Measurements from ENCODE around the gene CSNK2A3.
"Not testable (repeated sequence)": the region's sequence is repeated elsewhere in the genome, so short reads cannot be mapped to it uniquely, and the experiment has no call there.

Gene CSNK2A3

GRCh38 chr11:11352878-11353277 is at the start of gene CSNK2A3:
Gene CSNK2A3, minus strand, starts transcription at chr11:11353250. Its CDS starts 131 bp downstream, at chr11:11353119.
- not testable (repeated sequence) for DNase-seq

GRCh38 chr11:11401960-11402535 is 49.0 kb upstream of the CSNK2A3 start:
- no peak for DNase-seq

DNA sequence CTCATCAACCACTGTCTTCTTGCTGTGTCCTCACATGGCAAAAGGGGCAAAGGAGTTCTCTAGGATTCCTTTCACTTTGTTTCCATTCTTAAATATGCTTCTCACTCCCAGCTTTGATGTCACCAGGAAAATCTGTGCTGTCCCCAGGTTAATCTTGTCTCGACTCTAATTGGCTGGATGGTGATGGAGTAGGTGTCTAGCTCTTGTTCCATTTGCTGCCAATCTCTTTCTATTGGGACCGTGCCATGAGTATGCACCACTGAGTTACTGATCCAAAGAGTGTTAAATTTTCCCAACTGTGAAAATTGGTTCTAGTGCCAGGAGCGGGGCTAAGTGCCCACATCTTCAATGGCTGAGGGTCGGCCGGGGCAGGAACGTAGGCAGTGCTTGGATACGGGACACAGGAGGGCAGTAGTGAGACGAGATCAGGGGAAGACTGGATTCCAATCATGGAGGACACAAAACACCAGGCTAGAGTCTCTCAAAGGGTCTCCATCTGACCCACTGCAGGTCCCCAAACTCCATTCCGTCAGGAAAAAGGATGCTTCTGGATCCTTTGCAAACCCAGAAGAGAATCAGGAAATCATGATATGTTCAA is 47.7 kb upstream of the CSNK2A3 start:
- no peak for DNase-seq

GRCh38 chr11:11400121-11400520 is 47.1 kb upstream of the CSNK2A3 start:
- DNase-seq: no peak

GRCh38 chr11:11397781-11398180 is 44.7 kb upstream of the CSNK2A3 start:
- DNase-seq: no peak

DNA sequence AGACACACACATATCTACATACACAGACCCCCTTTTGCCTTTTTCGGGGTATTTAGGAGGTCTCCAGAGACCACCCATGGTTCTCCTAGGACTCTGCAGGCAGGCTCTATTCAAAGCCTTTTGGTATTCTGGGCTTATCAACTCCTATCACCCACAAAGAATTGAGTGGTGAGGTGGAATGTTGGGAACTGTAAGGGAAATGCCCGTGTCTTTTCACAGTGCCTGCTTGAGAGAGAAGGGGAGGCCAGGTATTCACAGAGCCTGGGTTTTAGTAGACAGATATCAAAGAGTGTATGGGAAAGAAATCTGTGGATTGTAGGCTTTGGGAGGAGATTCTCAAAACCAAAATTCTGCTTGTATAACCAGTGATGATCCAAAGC is 44.0 kb upstream of the CSNK2A3 start:
- no peak for DNase-seq

- DNase-seq: no peak
Measured at GRCh38 chr11:11396301-11397035, 43.4 kb upstream of the CSNK2A3 start.

GRCh38 chr11:11395126-11395525 is 42.1 kb upstream of the CSNK2A3 start:
- no peak for DNase-seq

GRCh38 chr11:11394241-11394640 is 41.2 kb upstream of the CSNK2A3 start:
- DNase-seq: no peak

- DNase-seq: no peak
Measured at GRCh38 chr11:11391796-11392463, 38.9 kb upstream of the CSNK2A3 start.

DNA sequence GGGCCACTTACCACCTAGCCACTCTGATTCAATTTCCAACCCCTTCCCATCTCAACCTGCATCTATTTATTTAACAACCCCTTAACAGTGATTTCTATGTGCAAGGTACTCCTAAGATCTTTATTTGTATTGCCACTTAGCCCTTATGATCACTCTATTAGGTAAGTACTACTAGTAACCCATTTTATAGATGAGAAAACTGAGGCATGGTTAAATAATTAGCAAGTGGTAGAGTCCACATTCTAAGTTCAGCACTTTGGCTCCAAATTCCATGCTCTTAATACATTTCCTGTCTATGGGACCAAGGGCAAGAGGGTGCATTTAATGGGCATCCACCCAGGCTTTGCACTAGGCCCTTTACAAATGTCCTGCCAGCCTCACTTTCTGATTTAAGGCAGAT is 38.1 kb upstream of the CSNK2A3 start:
- DNase-seq: no peak

GRCh38 chr11:11390068-11390771 is 37.2 kb upstream of the CSNK2A3 start:
- DNase-seq: no peak

DNA sequence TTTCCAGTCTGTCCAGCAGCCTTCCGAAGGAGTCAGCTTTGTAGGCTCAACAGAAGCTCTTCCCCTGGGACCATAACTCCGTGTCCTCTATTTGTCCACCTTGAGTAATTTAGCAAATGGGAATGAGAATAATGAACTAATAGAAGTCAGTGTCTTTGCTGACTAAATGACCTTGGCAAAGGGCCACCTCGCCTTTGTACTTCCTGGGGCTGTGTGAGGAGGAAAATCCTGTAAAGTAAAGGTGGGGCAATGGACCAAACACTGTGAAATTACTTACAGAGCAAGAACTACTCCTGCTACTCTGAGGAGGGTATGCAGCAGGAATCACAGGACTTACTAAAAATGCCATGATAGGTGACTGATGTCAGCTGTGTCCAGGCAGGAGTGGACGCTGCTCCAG is 36.2 kb upstream of the CSNK2A3 start:
- no peak for DNase-seq

- no peak for DNase-seq
Measured at GRCh38 chr11:11387622-11388305, 34.7 kb upstream of the CSNK2A3 start.

DNA sequence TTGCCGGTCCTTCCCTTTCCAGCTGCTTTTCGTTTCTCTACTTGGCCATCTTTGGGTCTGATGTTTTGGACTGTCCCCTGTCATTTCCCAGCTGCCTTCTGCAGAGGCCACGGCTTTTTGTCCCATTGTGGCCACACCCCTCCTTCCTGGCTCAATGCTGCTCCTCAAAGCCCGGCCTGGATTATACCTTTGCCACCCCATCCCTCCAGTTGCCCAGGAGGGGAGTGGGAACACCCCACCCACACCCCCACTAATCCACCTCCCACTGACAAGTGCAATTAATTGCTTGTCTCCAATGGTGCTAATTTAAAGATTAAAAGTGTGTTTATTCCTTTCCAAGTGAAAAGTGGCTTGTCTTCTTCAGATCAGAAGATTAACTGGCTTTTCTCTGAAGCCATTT is 34.2 kb upstream of the CSNK2A3 start:
- DNase-seq: no peak

GRCh38 chr11:11384829-11385228 is 31.8 kb upstream of the CSNK2A3 start:
- DNase-seq: no peak

DNA sequence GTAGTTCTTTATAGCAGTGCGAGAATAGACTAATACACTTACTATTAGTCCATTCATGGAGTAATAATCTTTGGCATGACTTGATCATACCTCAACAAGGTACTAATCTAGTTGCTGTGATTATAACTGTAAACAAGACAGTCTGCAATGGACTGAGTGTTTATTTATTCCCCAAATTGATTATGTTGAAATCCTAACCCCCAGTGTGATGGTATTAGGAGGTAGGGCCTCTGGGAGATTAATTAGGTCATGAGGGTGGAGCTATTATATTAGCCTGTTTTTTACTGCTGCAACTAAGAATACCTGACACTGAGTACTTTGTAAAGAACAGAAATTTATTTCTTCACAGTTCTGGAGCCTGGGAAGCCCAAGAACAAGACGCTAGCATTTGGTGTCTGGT is 30.9 kb upstream of the CSNK2A3 start:
- DNase-seq: no peak

GRCh38 chr11:11382858-11383532 is 29.9 kb upstream of the CSNK2A3 start:
- DNase-seq: peak; percentile 78 to 86

DNA sequence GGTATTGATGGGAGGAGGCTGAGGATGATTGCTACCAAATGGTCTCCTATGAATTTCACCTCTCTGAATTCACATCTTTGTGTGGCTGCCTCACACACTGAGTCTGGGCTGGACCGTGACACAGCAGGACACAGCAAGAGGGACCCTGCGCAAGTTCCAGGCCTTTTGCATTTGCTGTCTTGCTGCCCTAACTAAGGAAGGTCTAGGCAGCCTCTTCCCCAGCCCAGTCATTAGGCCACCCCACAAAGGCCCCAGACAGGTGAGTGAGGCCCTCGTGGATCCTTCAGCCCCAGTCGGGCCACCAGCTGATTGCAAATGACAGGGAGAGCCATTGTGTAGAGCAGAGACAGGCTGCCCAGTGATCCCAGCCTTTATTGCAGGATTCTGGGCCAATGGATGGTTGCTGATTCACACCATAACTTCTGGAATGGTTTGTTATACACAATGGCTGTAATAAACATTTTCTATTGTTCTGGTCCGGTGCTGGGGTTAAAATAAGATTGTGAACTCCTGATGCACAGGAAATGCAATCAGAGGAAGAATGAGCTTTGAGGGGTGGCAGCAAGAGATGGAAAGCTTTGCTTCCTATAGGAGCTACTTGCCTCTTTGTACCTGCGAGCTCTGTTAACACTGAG is 28.5 kb upstream of the CSNK2A3 start:
- DNase-seq: no peak

GRCh38 chr11:11380883-11381282 is 27.8 kb upstream of the CSNK2A3 start:
- no peak for DNase-seq

- no peak for DNase-seq
Measured at GRCh38 chr11:11380340-11380739, 27.3 kb upstream of the CSNK2A3 start.

- no peak for DNase-seq
Measured at GRCh38 chr11:11379661-11380060, 26.6 kb upstream of the CSNK2A3 start.

All from NCI-H187 (cell line).